Ishikawa (cell line): ENCODE data around the gene POMT2.

Experiments
- CEBPB ChIP-seq: IDR thresholded peaks from 2 replicates; pipeline ENCODE4 v1.6.1; 2012
- CREB1 ChIP-seq: IDR thresholded peaks from 2 replicates; pipeline ENCODE4 v1.6.1; 2012; ENCODE audit warnings: low read depth
- EGR1 ChIP-seq: IDR thresholded peaks from 2 replicates; pipeline ENCODE4 v1.6.1; 2012
- EP300 ChIP-seq: IDR thresholded peaks from 2 replicates; pipeline ENCODE4 v1.6.1; 2012; ENCODE audit warnings: borderline replicate concordance
- FOXM1 ChIP-seq: IDR thresholded peaks from 2 replicates; pipeline ENCODE4 v1.6.1; 2012; ENCODE audit warnings: low read depth, borderline replicate concordance
- RAD21 ChIP-seq: IDR thresholded peaks from 2 replicates; pipeline ENCODE4 v1.6.1; 2012; ENCODE audit warnings: low read depth
- REST ChIP-seq: IDR thresholded peaks from 2 replicates; pipeline ENCODE4 v1.6.1; 2012; ENCODE audit warnings: low read depth, mild to moderate bottlenecking
- TCF12 ChIP-seq: IDR thresholded peaks from 2 replicates; pipeline ENCODE4 v1.6.1; 2012; ENCODE audit warnings: low read depth
- TEAD4 ChIP-seq: IDR thresholded peaks from 2 replicates; pipeline ENCODE4 v1.6.1; 2012
- TF ChIP-seq, protein P1 (sequence below): IDR thresholded peaks from 2 replicates; pipeline ENCODE4 v1.6.1; 2012
- TF ChIP-seq, protein P2 (sequence below): IDR thresholded peaks from 2 replicates; pipeline ENCODE4 v1.6.1; 2012

GRCh38 chr14:77302926-77303325 lies 17.8 kb downstream of the POMT2 start:
- TF ChIP-seq EP300 (no peak), REST (no peak), CREB1 (no peak), RAD21 (no peak), FOXM1 (no peak), TEAD4 (no peak), CEBPB (no peak), TCF12 (no peak), EGR1 (no peak)
- TF ChIP-seq, protein P1, sequence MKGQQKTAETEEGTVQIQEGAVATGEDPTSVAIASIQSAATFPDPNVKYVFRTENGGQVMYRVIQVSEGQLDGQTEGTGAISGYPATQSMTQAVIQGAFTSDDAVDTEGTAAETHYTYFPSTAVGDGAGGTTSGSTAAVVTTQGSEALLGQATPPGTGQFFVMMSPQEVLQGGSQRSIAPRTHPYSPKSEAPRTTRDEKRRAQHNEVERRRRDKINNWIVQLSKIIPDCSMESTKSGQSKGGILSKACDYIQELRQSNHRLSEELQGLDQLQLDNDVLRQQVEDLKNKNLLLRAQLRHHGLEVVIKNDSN, result no peak
- TF ChIP-seq, protein P2, sequence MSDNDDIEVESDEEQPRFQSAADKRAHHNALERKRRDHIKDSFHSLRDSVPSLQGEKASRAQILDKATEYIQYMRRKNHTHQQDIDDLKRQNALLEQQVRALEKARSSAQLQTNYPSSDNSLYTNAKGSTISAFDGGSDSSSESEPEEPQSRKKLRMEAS, result no peak
